Fibroblast of skin of back (primary cell): ENCODE data around the gene NEK6.
A peak's percentile ranks its signal among the peaks of the same experiment; 100 is the strongest.

ENCODE experiments used
- DNase-seq: peaks from one replicate; pipeline ENCODE4 v3.0.0-alpha.2; 2013

The NEK6 gene

DNA sequence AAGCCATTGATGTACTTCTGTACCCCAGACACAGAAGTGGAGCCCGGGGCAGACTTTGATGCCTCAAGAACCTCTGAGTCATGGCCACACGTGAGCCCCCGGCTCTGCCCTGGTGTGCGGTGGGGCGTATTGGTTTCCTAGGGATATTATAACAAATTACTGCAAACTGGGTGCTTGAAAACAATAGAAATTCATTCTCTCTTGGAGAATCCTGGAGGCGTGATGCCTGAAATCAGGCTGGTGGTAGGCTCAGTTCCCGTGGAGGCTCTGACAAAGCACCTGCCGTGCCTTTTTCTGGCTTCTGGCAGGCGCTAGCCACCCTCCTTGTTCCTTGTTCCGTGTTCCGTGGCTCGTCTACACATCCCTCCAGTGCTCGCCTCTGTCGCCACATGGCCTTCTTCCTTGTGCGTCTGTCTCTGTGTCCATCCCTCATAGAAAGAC, 24.2 kb downstream of the NEK6 start:
- no peak for DNase-seq

DNA sequence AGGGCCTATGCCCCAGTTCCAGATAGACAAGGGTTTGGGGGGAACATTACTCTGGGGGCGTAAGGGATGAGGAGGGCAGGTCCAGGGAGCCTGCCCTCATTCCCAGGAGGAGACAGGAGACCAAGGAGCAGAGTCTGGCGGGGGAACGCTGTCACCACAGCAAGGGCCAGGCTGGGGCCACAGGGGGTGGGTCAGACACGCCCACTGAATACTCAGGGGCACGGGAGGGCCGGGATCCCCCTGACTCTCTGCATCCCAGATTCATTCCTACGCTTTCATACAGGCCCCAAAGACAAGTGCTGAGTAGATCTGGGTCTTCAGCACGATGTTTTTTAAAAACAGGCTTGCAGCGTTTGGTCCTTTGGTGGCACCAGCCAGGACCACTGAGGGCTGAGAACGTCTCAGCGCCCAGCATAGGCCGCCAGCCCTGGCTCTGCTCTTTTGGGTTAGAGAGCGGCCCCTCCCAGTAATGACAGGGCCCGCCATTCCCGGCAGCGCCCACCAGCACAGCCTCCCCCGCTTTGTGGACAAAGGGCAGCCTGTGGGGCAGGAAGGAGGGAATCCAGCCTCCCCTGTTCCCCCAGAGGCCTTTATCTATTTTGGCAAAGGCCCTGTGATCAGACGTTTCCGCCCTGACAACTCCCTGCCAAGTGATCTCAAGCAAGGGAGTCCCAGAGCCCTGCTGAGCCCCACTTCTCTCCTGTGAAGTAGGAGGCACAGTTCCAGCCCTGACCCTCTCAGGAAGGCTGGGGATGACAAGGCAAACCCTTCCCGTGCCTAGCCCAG, 24.9 kb downstream of the NEK6 start:
- DNase-seq: peak; percentile 53

DNA sequence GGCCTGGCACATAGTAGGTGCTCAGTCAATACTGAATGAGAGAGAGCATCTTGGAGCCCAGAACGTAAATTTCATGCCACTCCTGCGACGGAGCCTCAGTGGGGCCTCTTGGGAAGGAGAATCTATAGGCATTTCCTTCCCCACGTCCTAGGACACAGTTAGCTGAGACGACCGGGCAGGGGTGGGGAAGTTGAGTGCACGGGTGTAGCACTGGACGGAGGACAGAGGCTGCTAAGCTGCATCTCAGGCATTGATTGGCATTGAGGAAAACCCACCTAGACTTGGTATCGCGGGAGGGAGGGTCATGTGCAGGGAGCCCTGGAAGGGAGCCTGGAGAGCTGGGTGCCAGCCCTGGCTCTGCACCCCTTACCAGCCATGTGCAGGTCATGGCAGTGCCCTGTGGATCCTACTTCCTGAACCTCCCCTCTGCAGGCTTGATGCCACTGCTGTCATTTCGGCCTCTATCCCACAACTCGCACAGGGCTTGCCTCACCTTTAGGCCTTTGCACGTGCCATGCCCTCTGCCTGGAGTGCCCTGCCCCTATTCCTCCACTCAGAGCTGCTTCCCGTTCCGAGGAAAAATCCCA, 25.6 kb downstream of the NEK6 start:
- DNase-seq: no peak

DNA sequence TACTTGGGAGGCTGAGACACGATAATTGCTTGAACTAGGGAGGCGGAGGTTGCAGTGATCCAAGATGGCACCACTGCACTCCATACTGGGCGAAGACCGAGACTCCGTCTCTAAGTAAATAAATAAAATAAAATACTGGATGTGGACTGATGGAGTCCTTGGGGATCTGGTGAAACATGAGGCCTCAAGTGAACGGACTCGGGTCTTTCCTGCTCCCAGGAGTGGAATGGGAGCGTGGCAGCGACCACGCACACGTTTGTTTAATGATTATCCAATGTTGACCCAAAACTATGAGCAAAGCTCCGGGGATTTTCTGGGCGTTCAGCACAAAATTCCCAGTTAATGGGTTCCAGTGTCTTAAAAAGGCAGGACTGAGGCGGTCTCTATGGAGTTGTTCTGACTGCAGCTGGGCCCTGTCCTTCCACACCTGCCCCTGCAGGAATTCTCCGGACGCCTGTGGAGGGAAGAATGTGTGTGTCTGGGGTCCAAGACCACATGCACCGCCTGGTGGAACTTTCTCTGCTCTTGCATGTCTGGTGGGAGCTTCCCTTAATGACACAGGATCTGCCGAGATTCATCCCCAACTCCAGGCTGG, 26.6 kb downstream of the NEK6 start:
- peak; percentile 77 for DNase-seq

DNA sequence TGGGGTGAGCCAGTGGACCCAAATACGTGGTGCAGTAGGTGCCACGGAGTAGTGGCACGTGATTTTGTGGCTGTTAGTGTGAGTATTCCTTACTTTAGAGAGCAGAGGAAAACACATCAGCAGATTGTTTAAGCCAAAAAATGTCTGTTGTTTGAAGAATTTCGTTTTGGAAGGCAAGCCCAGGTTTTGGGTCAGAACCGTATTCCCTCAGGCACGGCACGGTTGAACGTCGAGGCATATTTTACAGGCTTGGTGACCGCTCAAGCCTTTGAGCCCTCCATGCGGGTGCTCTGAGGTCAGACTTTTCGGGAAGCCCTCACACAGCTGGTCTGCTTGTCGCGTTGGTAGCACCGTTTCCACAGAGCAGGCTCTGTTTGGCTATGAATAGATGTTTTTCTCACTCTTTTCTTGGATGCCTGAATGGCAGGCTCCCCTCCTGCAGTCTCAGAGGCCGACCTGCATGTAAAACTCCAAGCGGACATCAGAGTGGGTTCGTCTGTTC, 27.2 kb downstream of the NEK6 start:
- DNase-seq: no peak

DNA sequence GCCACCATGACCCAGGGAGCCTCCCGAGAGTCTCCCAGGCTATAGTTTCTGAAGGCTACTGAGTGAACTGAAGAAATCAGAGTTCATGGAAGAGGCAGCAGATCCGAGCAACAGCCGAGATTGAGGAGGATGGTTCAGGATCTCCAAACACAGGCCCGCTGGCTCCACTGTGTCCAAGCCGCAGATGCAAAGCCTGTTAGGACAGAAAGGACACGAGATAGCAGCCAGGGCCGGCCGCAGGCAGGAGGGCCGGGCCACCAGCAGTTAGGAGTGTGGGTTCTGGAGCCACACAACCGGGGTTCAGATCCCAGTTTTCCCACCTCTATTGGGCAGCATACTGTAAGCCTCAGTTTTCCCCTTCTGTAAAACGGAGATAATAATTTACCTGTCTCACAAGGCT, 27.7 kb downstream of the NEK6 start:
- no peak for DNase-seq

DNA sequence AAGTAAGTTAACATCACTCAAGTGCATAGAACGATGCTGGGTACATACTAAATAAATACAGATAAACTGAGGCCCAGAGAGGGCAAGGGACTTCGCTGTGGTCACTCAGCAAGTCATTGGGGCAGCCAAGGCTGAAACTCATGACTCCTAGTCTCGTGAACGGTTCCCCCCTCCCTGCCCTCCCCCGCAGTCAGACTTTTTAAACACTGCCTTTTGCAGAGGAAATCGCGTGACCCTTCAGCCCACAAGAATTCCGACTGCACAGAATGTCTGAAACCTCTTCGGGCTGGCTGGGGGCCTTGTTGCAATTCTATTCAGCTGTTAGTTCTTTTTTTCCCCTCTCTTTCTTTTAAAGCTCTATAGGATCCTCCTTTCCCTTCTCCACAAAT, 28.1 kb downstream of the NEK6 start:
- peak; percentile 95 for DNase-seq

DNA sequence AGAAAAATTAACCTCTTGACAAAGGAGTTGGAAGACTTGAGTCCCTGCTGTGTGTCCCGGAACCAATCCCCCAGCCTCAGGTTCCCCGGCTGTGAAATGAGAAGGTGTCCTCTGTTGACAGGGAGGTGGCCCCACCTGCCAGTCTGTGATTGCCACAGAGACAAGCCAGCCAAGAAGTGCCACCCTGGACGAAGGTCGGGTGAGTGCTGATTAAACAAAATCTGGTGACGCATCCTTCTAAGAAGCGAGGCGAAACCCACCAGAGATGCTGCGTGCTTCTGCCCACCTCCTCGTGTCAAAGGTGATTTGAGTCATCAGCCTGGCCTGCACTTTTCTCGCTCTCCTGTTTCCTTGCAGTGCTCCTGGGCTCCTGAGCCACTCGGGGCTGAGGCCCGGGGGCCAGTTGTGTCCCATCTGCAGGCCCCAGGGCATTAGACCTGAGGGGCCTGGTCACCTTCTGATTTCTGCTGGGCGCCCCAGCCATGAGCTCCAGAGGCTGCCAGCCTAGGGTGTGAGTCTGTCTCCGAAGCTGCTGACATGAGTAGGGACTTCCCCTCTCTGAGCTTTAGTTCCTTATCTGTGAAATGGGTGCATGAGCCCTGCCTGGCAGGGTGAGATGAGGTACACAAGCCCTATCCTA, 28.7 kb downstream of the NEK6 start:
- peak; percentile 51 for DNase-seq

DNA sequence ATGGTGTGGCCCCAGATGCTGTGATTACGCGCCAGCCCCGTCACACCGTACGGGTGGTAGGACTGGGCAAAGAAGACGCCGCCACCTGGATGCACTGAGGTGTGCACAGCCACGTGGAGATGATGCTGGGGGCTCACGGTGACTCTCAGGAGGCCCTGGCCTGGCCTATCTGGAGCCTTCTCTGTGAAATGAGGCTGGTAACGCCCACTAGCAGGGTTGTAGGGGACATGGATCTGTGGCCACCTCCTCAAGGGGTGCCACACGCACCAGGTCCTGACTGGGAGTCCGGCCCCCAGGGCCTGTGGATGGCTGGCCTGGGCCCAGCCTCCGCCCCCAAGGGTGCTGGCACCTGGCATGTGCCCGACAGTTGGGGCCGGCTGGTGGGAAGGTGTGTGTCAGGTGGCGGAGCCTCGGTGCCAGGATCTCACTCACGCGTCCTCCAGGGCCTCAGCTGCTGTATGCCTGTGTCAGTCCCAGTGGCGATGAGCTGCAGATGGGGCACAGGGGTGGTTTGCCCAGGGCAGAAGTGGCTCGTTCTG, 32.4 kb downstream of the NEK6 start:
- DNase-seq: no peak

DNA sequence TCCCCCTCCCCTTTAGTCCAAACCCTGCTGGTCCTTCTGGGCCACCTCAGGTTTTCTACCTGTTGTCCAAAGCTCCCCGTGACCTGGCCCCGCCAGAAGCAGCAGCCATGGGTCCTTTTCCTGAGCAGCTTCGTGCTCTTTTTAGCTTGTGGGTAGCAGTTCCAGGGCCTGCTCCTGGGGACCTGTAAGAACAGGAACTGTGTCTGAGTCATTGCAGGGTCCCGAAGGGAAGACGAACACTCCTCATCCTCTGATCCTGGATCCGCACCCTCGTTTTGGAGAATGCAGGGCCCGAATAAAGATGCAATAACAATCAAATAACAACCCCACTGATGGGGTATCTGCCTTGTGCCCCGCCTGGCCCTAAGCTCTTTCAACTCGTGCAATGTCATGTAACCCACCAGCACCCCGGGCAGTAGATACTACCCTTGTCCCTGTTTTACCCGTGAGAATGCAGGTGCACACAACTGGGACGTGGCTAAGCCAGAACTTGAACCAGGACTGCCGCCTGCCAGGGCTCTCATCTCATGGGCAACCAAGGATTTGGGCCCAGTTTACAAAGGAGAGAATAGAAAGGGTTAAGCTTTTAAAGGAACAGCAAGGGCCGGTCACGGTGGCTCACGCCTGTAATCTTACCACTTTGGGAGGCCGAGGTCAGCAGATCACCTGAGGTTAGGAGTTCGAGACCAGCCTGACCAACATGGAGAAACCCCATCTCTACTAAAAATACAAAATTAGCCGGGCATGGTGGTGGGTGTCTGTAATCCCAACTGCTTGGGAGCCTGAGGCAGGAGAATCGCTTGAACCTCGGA, 33.2 kb downstream of the NEK6 start:
- no peak for DNase-seq

DNA sequence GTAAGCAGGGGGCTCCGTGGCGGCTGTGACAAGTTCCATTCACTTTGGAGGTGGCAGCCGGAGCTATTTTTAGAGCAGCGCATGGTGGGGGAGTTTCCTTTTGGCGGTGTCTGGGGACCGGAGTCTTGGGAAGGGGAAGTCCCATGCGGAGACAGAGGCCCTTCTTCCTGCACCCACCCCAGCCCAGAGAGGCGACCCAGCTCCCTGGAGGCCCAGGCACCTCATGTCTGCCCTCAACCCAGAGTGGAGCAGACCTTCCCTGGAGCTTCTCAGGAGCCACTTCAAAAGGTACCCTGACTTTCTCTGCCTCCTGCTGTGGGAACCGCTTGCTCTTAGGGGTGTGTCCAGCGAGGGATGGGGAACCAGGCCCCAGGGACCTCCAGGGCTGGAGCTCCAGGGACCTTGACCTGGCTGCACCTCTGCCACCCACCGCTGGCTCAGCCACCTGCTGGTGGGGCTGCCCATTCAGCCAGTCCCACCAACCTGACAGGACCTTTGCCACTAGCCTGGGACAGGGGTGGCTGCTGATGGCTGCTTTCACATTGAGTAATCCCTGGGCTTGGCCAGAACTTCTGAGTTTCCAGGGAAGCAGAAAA, 34.1 kb downstream of the NEK6 start:
- peak; percentile 58 for DNase-seq

DNA sequence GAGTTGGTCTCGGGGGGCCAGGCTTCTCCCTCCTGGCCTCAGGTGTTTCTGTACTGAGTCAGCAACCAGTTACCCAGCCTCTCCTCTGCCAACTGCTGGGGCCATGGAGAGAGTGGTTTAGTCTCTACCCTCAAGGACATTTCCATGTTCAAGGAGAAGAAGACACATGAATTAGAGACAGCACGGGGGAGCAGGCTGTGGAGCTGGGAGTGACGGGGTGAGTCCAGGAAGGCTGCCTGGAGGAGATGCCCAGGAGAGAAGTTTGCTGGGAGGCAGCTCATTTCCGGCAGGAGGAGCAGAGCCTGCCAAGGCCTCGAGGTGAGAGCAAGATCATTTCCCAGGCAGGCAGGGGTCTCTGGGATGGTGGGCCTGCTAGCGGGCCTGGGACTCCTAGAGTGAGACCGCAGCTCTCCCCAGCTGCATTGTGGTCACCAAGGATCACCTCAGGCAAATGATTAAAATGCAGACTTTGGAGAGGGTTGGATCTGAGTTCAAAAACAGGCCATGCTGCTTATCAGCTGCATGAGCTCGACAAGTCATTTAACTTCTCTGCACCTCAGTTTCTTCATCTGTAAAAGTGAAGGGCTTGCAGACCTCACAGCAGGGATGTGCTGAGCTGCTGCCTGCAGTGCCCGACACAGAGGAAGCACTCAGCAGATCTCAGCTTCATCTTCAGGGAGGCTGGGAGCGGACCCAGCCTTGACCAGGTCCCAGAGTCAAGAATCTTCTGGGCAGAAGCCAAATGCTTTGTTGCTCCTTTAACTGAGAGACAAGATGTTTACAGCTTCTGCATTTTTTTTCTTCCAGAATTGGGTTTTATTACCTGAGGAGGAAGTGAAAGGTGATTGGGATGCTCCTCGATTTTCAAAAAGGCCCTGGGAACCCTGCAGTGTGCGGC, 35.2 kb downstream of the NEK6 start:
- no peak for DNase-seq

DNA sequence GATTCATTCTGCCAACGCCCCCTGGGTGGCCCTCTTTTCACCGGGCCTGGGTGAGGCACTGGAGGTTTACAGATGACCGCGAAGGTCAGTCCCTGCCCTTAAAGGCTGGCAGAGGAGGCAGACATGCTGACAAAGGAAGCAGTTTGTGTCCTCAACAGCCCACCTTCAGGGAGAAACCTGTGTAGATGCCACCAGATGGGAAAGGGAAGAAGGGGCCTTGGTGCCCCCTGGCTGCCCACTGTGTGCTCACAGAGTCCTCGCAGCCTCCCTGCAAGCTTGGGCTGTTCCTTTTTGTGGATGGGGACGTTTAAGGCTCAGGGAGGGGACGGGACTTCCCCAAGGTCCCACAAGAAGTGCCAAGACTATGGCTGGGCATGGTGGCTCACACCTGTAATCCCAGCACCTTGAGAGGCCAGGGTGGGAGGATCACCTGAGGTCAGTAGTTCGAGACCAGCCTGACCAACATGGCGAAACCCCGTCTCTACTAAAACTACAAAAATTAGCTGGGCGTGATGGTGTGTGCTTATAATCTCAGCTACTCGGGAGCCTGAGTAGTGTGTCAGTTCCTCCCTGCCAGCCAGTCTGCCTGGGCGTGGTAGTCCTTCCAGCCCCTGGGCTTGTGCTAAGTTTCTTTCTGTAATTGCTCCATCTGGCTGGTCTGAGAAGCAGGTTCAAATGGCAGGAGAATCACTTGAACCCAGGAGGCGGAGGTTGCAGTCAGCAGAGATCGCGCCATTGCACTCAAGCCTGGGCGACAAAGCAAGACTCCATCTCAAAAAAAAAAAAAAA, 36.2 kb downstream of the NEK6 start:
- DNase-seq: peak; percentile 30

DNA sequence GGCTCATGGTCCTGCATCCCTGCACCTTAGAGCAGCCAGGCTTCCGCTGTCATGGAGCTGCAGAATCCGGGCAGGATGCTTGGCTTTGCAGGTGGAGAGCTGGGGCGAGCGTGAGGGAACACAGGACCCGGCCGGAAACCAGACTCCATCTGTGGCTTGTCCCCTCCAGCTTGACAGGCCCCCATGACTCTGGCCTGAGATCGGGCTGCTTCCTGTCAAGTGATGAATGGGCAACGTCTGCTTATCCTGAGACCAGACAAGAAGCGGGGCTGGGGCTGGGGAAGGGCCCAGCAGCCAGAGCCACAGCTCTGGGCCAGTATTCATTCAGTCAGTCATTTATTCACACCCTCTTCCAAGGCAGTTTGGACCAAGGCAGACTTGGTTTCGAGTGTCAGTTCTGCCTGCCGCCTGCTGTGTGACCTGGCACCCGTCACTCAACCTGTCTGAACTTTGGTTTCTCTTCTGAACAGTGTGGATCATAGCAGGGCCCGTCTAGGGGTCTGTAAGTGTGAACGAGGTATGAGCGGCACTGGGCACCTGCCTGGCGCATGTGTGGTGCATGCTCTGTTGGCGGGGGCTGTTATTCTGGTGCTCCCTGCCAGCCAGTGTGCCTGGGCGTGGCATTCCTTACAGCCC, 37.5 kb downstream of the NEK6 start:
- no peak for DNase-seq

DNA sequence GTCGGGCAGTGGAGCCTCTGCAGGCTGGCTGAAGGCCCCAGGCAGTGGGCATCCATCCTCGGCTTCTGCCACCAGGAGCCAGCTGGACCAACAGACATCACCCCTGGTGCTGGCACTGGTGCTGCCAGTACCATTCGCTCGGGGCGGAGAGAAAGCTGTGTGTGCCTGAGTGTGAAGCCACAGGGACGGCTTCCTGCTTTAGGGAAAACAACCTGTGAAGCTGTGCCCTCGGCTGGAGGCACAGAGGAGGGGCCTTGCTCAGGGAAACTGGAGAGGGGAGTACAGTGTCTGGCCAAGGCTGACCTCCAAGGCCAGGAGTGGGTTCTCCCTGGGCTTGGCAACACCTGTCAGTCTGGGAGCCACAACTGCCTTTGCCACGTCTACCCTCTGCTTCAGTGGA, 38.3 kb downstream of the NEK6 start:
- DNase-seq: no peak

DNA sequence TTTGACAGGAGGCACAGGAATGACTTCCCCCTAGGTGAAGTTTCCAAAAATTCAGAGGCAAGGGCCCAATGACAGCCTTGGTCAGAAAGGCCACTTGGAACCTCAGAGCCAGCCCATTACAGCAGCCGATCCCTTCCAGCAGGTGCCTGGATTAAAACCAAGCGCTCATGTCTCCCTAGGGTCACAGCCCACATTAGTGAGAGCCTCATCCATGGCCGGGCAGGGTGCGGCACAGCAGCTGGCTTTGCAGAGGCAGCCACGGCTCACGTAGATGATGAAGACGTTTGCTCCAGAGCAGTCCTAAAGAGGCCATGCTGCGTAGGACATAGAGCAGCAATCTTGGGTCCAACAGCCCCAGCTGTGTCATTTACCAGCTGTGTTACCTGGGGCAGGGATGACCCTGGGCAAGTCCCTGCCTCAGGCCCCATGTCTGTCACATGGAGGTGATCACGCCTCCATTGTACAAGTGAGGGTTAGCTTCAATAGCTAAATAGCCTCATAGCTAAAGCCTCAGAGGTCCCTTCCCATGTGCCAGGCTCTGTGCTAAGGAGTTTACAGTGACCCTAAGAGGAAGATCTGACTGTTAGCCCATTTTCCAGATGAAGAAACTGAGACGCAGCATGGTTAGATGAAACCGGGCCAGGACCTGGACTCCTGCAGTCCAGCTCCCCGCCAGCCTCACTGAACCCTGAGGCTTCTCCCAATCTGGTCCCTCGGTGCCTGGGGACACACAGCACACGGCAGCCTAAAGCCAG, 39.2 kb downstream of the NEK6 start:
- DNase-seq: no peak

DNA sequence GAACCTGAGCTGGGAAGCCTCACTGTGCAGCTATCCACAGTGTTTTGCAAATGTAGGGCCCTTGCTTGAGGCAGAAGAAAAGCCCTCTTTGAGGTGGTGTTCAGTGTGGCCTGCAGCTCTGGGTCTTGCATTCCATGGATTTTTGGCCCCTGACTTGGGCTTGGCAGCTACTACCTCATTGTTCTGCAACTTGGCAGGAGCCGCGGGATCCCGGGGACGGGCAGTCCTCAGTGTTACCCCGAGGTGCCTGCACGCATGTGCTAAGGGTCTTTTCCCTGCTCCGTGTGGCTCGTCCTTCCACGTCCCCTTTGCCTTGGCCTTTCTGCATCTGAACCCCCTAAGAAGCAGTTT, 39.8 kb downstream of the NEK6 start:
- DNase-seq: peak; percentile 98

DNA sequence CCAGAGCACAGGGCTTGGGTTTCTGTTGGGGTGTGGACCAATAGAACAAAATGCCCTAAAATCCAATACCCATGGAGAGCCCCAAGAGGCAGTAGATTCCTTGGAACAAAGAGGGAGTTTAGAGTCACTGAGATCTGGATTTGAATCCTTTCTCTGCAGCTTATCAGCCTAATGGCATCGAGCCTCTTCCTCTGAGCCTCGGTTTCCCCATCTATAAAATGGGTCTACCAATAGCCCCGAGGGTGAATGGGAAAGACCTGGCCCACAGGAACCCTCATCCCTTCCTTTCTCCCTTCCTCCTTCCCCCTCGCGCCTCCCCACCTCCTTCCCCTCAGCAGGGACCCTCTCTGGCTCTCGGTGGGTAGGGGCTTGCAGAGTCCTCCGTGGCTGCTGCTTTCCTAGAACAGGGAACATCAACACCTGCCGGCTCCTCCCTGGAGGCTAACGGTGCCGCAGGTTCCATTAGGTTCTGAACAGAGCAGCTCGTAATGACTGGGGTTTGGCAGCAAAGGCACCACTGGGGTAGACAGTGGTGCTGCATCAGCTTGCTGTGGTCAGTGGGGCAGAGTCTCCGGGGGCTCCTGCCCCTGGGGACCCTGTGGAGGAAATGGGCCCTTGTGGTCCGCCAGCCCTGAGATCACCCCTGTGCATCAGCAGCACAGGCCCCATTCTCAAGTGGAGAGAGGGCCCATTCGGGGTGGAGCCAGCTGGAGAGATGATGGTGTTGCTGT, 40.3 kb downstream of the NEK6 start:
- DNase-seq: no peak
